HFF-Myc (cell line): Measurements from ENCODE around the gene IRS2.

ENCODE experiments used
- DNase-seq: peaks from one replicate; pipeline ENCODE4 v3.0.0-alpha.2; 2011; ENCODE audit warnings: low read depth; ENCODE audit errors: extremely low read depth
- H3K4me3 ChIP-seq: replicated peaks from 2 replicates; pipeline ENCODE4 v1.5.1; 2011; ENCODE audit warnings: low read depth, mild to moderate bottlenecking, control low read depth, low read length
- TF ChIP-seq, protein P1 (sequence below): IDR thresholded peaks from 2 replicates; pipeline ENCODE4 v1.5.1; 2012; ENCODE audit warnings: mild to moderate bottlenecking, low read depth, low read length, control low read depth; ENCODE audit errors: missing control alignments

IRS2 gene

GRCh38 chr13:109744512-109745051, 41.8 kb downstream of the IRS2 start:
- peak; percentile 84 for DNase-seq
- TF ChIP-seq, protein P1, sequence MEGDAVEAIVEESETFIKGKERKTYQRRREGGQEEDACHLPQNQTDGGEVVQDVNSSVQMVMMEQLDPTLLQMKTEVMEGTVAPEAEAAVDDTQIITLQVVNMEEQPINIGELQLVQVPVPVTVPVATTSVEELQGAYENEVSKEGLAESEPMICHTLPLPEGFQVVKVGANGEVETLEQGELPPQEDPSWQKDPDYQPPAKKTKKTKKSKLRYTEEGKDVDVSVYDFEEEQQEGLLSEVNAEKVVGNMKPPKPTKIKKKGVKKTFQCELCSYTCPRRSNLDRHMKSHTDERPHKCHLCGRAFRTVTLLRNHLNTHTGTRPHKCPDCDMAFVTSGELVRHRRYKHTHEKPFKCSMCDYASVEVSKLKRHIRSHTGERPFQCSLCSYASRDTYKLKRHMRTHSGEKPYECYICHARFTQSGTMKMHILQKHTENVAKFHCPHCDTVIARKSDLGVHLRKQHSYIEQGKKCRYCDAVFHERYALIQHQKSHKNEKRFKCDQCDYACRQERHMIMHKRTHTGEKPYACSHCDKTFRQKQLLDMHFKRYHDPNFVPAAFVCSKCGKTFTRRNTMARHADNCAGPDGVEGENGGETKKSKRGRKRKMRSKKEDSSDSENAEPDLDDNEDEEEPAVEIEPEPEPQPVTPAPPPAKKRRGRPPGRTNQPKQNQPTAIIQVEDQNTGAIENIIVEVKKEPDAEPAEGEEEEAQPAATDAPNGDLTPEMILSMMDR, result no peak
- H3K4me3 ChIP-seq, result peak overlapping the region; percentile 18

DNA sequence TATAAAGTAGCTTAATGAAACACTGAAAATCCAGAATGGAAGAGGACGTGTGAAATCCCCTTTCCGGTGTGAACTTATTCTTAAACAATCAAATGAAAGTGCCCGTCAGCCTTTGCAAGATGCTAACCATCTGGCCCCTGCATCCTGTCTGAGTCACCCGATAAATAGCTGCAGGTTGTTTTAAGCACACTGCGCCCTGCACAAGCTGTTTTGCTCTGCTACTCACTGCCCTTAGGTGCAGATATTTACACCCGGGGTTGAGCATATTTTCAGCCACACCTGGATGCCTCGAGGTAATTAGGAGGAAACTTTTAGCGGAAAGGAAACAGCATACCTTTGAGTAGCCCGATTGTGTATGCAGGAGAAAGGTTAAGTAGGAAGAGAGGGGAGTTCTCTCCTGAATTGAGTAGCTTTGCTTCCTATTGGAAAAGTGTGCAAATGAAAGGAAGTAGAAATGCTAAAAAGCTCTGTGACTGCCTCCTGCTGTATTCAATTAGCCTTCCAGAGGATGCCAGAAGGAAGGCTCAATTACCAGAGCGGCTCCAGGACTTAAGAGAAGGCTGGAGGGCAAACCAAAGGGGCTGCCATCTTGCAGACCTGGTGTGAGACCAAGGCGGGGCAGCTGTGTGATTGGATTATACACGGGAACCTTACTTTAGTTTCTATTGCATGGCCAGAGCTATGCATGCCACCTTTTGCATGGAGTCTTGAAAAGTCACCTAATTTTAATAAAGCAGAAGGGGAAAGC, 42.5 kb downstream of the IRS2 start:
- peak overlapping the region; percentile 18 for H3K4me3 ChIP-seq
- TF ChIP-seq, protein P1, result no peak

DNA sequence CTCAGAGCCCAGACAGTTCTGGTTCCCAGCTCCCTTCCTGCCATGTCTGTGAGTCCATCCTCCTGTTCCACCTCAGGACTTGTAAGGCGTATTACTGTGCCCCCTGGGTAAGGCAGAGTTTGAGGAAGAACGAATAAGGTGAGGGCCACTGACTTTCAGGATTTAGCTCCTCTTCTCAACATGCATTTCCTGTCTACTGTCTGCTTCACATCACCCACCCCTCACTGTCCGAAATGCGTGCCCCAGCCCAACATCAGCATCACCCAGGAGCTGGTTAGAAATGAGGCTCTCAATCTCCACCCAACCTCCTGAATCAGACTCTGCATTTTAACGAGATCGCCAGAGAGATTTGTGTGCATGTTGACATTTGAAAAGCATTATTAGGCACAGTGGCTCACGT, 44.4 kb downstream of the IRS2 start:
- TF ChIP-seq, protein P1, result no peak
- no peak for DNase-seq
- no peak overlapping the region for H3K4me3 ChIP-seq

More for the DNA sequence above, 42.5 kb downstream of the IRS2 start:
- peak; percentile 85 for DNase-seq

DNA sequence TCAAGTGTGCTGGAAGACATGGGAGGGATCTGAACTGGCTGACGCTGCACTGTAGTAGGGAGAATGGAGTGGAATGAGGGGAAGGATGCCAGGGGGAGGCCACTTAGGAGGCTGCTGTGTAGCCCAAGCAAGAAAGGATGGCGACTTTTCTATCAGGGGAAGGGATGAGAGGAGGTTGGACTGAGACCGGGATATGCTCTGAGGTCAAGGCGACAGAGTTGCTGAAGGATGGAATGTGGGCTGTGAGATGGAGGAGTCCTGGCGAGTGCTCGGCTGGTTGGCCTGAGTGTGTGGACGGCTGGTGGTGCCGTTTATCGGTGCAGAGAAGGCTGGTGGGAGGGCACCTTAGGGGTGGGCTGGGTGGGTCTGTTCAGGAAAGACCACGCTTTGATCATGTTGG, 45.7 kb downstream of the IRS2 start:
- TF ChIP-seq, protein P1, result no peak
- no peak for DNase-seq
- H3K4me3 ChIP-seq, result no peak overlapping the region

- TF ChIP-seq, protein P1, result no peak
- H3K4me3 ChIP-seq, result no peak overlapping the region
- DNase-seq, result no peak
Measured at GRCh38 chr13:109740121-109740520, 46.3 kb downstream of the IRS2 start.

- TF ChIP-seq, protein P1, result no peak
- no peak for DNase-seq
- H3K4me3 ChIP-seq, result no peak overlapping the region
Measured at GRCh38 chr13:109738298-109738746, 48.1 kb downstream of the IRS2 start.
